NCI-H69 (cell line): ENCODE measurements around the gene CYP26B1.

Experiments
- DNase-seq: peaks from one replicate; lab custom pipeline; 2025; lab: John Stamatoyannopoulos, UW

Gene CYP26B1

DNA sequence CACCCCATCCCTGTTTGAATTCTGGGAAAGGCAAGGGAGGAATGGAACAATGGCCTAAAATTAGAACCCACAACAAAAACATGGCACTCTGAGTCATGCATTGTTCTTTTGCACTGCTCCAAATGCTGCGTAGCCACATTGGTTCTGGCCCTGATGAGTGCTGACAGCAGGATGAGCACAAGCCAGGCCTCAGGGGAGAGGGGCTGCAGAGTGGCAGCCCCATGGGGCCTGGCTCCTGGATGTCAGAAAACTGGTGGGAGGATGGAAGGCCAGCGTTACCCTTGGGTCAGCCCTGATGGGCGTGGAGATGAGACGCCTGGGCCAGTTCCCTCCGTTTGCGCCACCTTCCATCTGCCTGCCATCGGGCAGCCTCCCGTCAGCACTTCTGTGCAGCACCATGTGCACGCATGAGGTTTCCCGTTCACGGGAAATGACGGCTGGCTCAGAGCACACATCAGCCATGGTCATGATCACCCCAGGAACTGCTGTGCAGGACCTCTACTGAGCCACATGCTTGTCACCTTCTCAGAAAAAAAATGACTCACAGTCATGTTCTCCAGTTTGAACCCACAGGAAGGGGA is 65.6 kb downstream of the CYP26B1 start:
- no peak for DNase-seq

DNA sequence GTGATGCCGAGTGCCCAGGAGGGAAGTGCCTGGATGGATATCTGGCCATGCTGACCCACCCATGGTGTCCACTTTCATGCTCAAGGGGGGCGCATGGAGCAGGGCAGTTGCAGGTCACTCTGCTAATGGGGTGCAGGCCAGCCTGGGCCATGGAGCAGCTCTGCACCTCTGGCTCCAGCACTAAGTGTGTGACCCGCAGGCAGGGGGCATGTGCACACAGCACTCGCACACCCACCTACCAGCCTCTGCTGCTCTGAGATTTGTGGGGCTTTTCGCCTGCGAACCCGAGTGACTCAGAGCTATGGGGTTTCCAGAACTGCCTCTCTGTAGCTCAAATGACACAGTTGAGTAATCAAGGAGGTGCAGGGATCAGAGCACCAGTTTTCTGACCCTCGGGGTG is 66.2 kb downstream of the CYP26B1 start:
- DNase-seq: no peak

DNA sequence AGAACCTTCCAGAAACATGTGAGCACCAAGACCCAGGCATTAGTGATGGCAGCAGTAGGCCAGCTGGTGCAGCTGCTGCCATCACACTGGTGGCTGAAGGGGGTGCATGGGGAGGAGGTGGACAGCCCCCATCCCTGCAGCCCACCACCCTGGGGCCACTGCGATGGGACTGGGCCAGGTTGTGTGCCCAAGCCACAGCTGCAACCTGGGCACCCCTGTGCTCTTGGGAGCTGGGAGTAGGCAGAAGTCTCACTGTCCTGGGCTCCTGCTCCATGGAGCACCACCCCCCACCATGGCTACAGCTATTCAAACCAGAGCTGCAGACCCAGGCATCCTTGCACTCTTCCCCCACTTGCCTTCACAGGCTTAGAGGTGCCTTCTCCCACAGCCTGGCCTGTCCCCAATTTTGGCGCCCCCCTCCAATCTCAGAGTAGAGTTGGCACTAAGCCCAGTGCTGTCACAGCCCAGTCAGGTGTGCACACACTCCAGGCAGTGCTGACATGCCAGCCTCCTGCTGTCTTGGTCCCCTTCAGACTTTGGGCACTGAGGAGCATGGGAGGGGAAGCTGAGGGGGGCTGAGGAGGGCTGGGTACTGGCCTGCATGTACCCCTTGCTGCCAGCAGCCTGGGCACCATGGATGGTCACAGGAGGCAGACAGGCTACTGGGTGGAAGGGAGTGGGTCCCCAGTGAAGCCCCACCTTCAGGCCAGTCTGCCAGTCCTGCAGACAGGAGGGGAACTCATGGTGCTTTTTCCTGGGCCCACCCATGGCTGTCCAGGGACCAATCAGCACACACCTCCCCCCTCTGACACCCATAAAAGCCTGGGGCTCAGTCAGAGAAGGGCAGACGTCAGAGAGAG is 67.1 kb downstream of the CYP26B1 start:
- no peak for DNase-seq
